OCI-LY3 (cell line): ENCODE results near the gene MICALL2.

Experiments used
- H2AFZ ChIP-seq: fragments of 200-600, 300-600 bp; shearing (Covaris generic); 2 replicates; pipeline ENCODE4 v1.6.0; 2014; ENCODE audit warnings: antibody characterized with exemption, low read depth, low read length
- H3K27ac ChIP-seq: fragments of 200-600, 300-600 bp; sonication (generic); 2 replicates; pipeline ENCODE4 v1.5.1; 2014; ENCODE audit warnings: mild to moderate bottlenecking, low read length, moderate library complexity, mixed read lengths
- H3K27me3 ChIP-seq: fragments of 200-600, 300-600 bp; sonication (generic); 2 replicates; pipeline ENCODE4 v1.6.1; 2014; ENCODE audit warnings: low read depth, low read length, mixed read lengths
- H3K36me3 ChIP-seq: fragments of 200-600, 300-600 bp; sonication (generic); replicated peaks from 2 replicates; pipeline ENCODE3; 2014; ENCODE audit warnings: low read depth, low read length, mixed read lengths
- H3K4me1 ChIP-seq: fragments of 300-600, 200-600 bp; sonication (generic); 2 replicates; pipeline ENCODE4 v1.6.1; 2014; ENCODE audit warnings: low read length, mixed read lengths
- H3K4me2 ChIP-seq: fragments of 200-600, 300-600 bp; sonication (generic); 2 replicates; pipeline ENCODE4 v1.6.1; 2014; ENCODE audit warnings: low read length, mixed read lengths
- H3K4me3 ChIP-seq: fragments of 300-600, 200-600 bp; sonication (generic); 2 replicates; pipeline ENCODE4 v1.5.1; 2014; ENCODE audit warnings: antibody characterized with exemption, mild to moderate bottlenecking, low read length, moderate library complexity
- H3K79me2 ChIP-seq: fragments of 300-600, 200-600 bp; shearing (Covaris generic); 2 replicates; pipeline ENCODE4 v1.6.1; 2014; ENCODE audit warnings: mild to moderate bottlenecking, low read length, mixed read lengths
- H3K9ac ChIP-seq: fragments of 300-600, 200-600 bp; shearing (Covaris generic); 2 replicates; pipeline ENCODE4 v1.6.0; 2014; ENCODE audit warnings: mild to moderate bottlenecking, low read length, moderate library complexity
- H3K9me3 ChIP-seq: fragments of 200-600, 300-600 bp; shearing (Covaris generic); 2 replicates; pipeline ENCODE4 v1.6.1; 2014; ENCODE audit warnings: low read length, mixed read lengths; ENCODE audit not compliant: insufficient read depth
- H4K20me1 ChIP-seq: fragments of 200-600, 300-600 bp; sonication (generic); 2 replicates; pipeline ENCODE4 v1.6.1; 2016; ENCODE audit warnings: low read length, mixed read lengths; ENCODE audit not compliant: insufficient read depth
- EZH2phosphoT487 ChIP-seq: fragments of 200-600 bp; shearing (Covaris generic); IDR thresholded peaks from 2 replicates; pipeline ENCODE4 v1.6.1; 2018; ENCODE audit warnings: antibody characterized with exemption, mixed run types, low read depth
- TF ChIP-seq, protein P1 (sequence below): fragments of 200-600, 300-600 bp; sonication (generic); IDR thresholded peaks from 2 replicates; pipeline ENCODE4 v1.5.1; 2014; ENCODE audit warnings: antibody characterized with exemption, low read length, low read depth

The MICALL2 gene

DNA sequence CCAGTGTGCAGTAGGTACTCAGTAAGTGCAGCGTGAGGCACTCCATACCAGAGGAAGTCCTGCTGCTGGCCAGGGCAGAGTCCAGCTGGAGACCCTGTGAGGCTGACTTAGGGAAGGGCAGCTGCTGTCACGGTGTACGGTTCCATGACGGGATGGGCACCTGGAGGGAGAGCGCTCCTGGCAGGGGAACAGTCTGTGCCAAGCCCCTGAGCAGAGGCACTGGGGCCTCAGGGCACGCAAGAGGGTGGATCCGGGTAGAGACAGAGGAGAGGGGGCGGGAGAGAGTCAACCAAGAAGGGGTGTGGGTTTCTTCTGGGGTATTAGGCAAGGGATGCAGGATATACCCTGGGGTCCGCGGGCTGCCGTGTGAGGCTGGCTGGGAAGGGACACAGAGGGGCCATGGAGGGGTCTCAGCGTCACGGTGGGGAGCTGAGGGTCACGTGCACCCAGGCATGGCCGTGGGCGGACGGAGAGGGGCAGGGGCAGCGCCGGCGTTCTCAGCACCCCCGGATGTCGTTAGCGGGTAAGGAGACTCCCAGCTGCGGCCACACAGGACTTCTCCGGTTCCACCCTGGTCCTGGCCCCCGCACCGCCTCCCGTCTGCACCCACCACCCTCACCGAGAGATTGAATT is 70.5 kb downstream of the MICALL2 start:
- Histone ChIP-seq H3K79me2 (no peaks in the 10 kb centered on the region), H3K4me3 (no peak overlapping the region), H3K4me1 (no peaks in the 10 kb centered on the region), H3K9me3 (no peaks in the 10 kb centered on the region), H3K27me3 (no peaks in the 10 kb centered on the region), H3K36me3 (no peaks in the 10 kb centered on the region), H3K27ac (no peak overlapping the region), H2AFZ (no peak overlapping the region), H3K9ac (no peak overlapping the region), H3K4me2 (no peak overlapping the region), H4K20me1 (no peaks in the 10 kb centered on the region)
- TF ChIP-seq, protein P1, sequence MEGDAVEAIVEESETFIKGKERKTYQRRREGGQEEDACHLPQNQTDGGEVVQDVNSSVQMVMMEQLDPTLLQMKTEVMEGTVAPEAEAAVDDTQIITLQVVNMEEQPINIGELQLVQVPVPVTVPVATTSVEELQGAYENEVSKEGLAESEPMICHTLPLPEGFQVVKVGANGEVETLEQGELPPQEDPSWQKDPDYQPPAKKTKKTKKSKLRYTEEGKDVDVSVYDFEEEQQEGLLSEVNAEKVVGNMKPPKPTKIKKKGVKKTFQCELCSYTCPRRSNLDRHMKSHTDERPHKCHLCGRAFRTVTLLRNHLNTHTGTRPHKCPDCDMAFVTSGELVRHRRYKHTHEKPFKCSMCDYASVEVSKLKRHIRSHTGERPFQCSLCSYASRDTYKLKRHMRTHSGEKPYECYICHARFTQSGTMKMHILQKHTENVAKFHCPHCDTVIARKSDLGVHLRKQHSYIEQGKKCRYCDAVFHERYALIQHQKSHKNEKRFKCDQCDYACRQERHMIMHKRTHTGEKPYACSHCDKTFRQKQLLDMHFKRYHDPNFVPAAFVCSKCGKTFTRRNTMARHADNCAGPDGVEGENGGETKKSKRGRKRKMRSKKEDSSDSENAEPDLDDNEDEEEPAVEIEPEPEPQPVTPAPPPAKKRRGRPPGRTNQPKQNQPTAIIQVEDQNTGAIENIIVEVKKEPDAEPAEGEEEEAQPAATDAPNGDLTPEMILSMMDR: no peak
- TF ChIP-seq EZH2phosphoT487: no peak

DNA sequence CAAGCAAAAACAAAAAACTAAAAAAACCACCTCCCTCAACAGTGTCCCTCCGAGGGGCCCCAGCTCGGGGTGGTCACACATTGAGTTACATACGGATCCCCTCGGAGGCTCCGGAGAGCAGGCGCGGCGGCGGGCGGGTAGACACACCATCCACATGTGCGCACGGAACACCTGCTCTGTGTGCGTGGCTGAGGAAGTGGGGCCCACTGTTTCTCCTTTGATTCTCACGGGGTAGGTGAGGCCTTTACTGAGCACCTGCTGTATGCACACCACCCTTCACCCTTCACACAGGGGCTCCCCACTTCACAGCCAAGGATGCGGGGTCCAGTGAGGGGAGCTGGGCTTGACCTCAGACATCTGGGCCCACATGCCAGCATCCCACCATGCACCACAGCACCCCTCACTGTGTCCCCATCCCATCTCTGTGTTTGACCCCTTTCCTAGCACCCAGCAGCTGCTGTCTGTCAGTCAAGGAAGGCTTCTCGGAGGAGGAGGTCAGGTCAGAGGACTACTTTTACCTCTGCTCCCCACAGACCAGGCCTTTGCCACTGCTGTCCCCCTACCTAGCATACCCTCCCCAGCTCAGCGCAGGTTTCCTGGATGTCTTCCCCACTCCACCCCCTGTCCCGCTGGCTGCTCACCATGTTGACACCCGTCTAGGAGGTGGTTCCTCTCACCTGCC is 71.1 kb downstream of the MICALL2 start:
- no peak overlapping the region for H2AFZ ChIP-seq
- H4K20me1 ChIP-seq: no peaks in the 10 kb centered on the region
- TF ChIP-seq EZH2phosphoT487: no peak
- TF ChIP-seq, protein P1: no peak
- no peak overlapping the region for H3K27ac ChIP-seq
- H3K79me2 ChIP-seq: no peaks in the 10 kb centered on the region
- no peak overlapping the region for H3K9ac ChIP-seq
- no peak overlapping the region for H3K4me3 ChIP-seq
- no peaks in the 10 kb centered on the region for H3K27me3 ChIP-seq
- H3K4me2 ChIP-seq: no peak overlapping the region
- H3K4me1 ChIP-seq: no peaks in the 10 kb centered on the region
- H3K36me3 ChIP-seq: no peaks in the 10 kb centered on the region
- H3K9me3 ChIP-seq: no peaks in the 10 kb centered on the region

DNA sequence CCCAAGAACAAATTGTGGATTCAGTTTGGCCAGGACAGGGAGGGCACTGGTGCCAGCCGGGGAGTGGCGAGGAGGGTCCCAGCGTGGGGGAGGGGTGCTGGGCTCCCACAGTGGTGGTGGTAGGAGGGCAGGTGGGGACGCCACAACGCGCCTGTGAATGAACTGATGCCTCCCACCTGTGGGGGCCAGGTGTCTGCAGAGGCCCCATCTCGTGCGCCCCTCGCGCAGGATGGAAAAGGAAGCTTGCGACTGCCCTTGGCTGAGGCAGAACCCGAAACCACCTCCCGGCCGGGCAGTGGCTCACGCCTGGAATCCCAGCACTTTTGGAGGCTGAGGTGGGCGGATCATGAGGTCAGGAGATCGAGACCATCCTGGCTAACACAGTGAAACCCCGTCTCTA is 72.0 kb downstream of the MICALL2 start:
- Histone ChIP-seq H2AFZ (no peak overlapping the region), H3K27me3 (no peaks in the 10 kb centered on the region), H3K36me3 (no peaks in the 10 kb centered on the region), H4K20me1 (no peaks in the 10 kb centered on the region), H3K9me3 (no peaks in the 10 kb centered on the region), H3K9ac (no peak overlapping the region), H3K4me2 (no peak overlapping the region), H3K4me1 (no peaks in the 10 kb centered on the region), H3K79me2 (no peaks in the 10 kb centered on the region), H3K27ac (no peak overlapping the region), H3K4me3 (no peak overlapping the region)
- no peak for TF ChIP-seq EZH2phosphoT487
- TF ChIP-seq, protein P1: no peak

DNA sequence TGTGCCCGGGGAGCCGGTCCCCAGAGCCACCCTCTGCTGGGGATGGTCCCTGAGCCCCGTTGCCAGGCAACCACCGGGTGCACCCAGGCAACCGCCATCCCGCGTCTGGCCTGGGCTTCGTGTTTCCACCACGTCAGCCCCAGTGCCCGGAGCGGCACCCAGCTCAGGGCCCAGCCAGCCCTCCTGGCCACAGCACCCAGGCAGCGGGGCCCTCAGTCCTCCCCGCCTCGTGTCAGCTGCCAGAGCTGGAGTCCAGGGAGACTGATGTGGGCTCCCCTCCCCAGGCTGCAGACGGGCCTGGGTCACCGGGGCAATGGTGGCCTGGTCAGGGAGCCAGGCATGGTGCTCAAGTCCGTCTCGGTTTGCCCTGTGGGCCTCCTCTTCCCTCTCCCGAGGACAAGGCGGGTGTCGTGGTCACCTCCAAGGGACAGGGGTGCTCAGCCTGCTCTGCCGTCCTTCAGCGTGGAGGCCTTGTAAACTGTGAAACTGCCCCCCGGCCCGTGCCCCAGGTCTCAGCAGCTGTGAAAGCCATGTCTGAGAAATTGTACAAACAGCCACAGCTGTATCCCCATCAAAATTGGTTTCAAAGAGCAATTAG is 72.5 kb downstream of the MICALL2 start:
- no peaks in the 10 kb centered on the region for H3K36me3 ChIP-seq
- TF ChIP-seq, protein P1: no peak
- TF ChIP-seq EZH2phosphoT487: no peak
- H4K20me1 ChIP-seq: no peaks in the 10 kb centered on the region
- H3K79me2 ChIP-seq: no peaks in the 10 kb centered on the region
- H2AFZ ChIP-seq: no peak overlapping the region
- H3K27ac ChIP-seq: no peak overlapping the region
- H3K4me2 ChIP-seq: no peak overlapping the region
- no peaks in the 10 kb centered on the region for H3K4me1 ChIP-seq
- no peaks in the 10 kb centered on the region for H3K27me3 ChIP-seq
- H3K9me3 ChIP-seq: no peaks in the 10 kb centered on the region
- no peak overlapping the region for H3K9ac ChIP-seq
- H3K4me3 ChIP-seq: no peak overlapping the region
